SH-SY5Y (cell line): ENCODE results near the gene MSANTD3.

Source experiments
- GATA2 ChIP-seq: IDR thresholded peaks from 2 replicates; pipeline ENCODE4 v1.6.1; 2011; ENCODE audit warnings: mild to moderate bottlenecking, low read depth, low read length
- GATA3 ChIP-seq: IDR thresholded peaks from 2 replicates; pipeline ENCODE4 v1.6.1; 2011; ENCODE audit warnings: low read depth, mild to moderate bottlenecking, low read length, moderate library complexity

GRCh38 chr9:100440071-100440470, 13.1 kb downstream of the MSANTD3 start:
- TF ChIP-seq GATA3 (no peak), GATA2 (no peak)
